ENCODE data around the gene PSMB8.
A peak's percentile ranks its signal among the peaks of the same experiment; 100 is the strongest.

The PSMB8 gene

DNA sequence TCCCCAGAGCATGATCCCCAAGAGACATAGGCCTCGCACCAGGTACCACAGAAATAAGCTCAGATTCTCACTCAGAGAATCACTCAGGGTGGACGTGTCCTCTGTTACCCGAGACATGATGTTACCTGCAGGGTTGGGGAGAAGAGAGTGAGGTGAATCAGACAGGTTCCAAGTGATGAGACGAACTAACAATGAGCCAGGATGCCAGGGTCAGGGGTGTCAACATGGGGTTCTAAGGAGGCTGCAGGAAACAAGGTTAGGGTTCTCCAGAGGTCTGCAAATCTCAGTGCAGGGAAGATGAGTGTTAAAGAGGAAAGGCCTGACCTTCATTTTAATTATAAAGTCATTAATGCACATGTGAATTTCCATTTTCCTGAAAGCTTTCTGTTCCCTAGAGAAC lies 7.2 kb upstream of the PSMB8 start:
- no peaks in the 10 kb centered on the region for H3K27me3 Mint-ChIP-seq
- H3K4me1 Mint-ChIP-seq (ENCODE audit: low read depth), result peaks cover 70% of the 10 kb centered on the region
- no peaks in the 10 kb centered on the region for H3K9me3 Mint-ChIP-seq (ENCODE audit: low read depth)
- peak overlapping the region; percentile 98 for H3K27ac Mint-ChIP-seq
- H3K36me3 Mint-ChIP-seq, result peaks cover 60% of the 10 kb centered on the region
- peak overlapping the region; percentile 96 for H3K4me3 Mint-ChIP-seq

DNA sequence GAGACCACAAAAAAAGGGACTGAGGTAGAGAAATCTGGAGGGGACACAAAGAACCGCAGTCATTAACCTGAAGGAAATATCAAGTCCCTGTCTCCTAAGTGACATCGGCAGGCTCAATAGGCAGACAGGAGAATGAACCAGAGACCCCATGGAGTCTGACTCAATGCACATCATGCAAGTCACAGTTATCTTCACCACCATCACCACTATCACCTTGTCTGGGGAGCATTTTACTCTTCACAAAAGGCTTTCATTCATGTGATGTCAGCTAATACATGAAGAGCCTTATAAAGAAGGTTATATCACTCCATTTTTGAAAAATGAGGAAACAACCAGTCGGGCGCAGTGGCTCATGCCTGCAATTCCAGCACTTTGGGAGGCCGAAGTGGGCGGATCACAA lies 5.3 kb upstream of the PSMB8 start:
- H3K4me3 Mint-ChIP-seq, result peak overlapping the region; percentile 99
- H3K27me3 Mint-ChIP-seq, result no peaks in the 10 kb centered on the region
- no peaks in the 10 kb centered on the region for H3K9me3 Mint-ChIP-seq (ENCODE audit: low read depth)
- peak overlapping the region; percentile 100 for H3K27ac Mint-ChIP-seq
- H3K36me3 Mint-ChIP-seq, result peaks cover 62% of the 10 kb centered on the region
- peaks cover 72% of the 10 kb centered on the region for H3K4me1 Mint-ChIP-seq (ENCODE audit: low read depth)

DNA sequence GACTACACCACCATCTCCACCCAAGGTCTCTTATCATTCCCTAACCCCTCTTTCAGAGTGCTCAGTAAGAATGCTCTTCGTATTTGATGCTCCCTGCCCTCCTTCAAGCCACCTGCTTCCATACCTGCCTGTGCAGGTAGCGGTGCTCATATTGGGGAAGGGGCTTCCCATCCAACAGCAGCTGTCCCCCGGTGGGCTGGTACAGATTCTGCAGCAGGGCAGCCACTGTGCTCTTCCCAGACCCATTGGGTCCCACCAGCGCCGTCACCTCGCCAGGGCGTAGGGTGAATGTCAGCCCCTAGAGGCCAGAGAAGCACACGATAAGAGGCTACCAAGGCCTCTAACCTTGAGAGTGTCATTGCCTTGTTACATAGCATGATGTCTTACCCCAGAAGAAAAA lies 3.9 kb upstream of the PSMB8 start:
- Mint-ChIP-seq H3K4me3 (peak overlapping the region; percentile 99), H3K9me3 (ENCODE audit: low read depth) (no peaks in the 10 kb centered on the region), H3K4me1 (ENCODE audit: low read depth) (peaks cover 75% of the 10 kb centered on the region), H3K27me3 (no peaks in the 10 kb centered on the region), H3K36me3 (peaks cover 70% of the 10 kb centered on the region), H3K27ac (peak overlapping the region; percentile 100)

DNA sequence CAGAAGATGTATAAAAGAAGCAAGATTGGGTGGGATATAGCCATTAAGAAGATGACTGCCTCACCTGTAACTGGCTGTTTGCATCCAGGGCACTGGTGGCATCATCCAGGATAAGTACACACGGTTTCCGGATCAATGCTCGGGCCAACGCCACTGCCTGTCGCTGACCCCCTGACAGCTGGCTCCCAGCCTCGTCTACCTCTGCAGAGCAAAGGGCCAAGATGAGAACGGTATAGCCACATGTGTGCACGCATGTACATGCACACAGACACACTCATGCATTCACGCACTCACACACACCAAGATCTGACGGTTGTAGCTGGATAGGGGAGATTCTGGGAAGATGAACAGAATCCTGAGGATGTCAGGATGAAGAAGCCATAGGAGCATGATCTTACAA lies 3.2 kb upstream of the PSMB8 start:
- H3K4me3 Mint-ChIP-seq, result peak overlapping the region; percentile 99
- peak overlapping the region; percentile 100 for H3K27ac Mint-ChIP-seq
- H3K36me3 Mint-ChIP-seq, result peaks cover 68% of the 10 kb centered on the region
- no peaks in the 10 kb centered on the region for H3K9me3 Mint-ChIP-seq (ENCODE audit: low read depth)
- no peaks in the 10 kb centered on the region for H3K27me3 Mint-ChIP-seq
- H3K4me1 Mint-ChIP-seq (ENCODE audit: low read depth), result peaks cover 80% of the 10 kb centered on the region

DNA sequence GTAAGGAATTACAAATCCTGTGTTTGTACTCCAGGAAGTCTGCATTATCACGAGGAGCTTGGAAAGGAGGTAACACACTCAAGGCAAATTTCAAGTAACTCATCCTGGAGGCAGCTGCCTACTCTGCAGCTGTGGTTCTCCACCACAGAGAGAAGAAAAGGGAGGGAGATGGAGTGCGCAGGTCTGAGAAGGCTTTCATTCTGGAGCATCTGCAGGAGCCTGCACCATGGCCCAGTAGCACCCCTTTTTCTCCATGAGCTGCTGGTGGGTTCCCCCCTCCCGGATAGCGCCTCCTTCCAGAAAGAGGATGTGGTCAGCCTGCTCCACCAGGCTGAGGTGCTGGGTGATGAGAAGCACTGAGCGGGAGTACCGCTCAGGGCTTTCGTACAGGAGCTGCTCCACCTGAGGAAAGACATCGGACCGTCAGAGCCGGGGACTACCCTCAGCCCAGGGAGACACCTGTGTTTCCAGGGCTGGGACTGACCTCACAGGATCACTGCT lies 1.6 kb upstream of the PSMB8 start:
- H3K4me1 Mint-ChIP-seq (ENCODE audit: low read depth), result peaks cover 81% of the 10 kb centered on the region
- H3K4me3 Mint-ChIP-seq, result peak overlapping the region; percentile 99
- no peaks in the 10 kb centered on the region for H3K27me3 Mint-ChIP-seq
- H3K9me3 Mint-ChIP-seq (ENCODE audit: low read depth), result no peaks in the 10 kb centered on the region
- peak overlapping the region; percentile 100 for H3K27ac Mint-ChIP-seq
- peaks cover 64% of the 10 kb centered on the region for H3K36me3 Mint-ChIP-seq

DNA sequence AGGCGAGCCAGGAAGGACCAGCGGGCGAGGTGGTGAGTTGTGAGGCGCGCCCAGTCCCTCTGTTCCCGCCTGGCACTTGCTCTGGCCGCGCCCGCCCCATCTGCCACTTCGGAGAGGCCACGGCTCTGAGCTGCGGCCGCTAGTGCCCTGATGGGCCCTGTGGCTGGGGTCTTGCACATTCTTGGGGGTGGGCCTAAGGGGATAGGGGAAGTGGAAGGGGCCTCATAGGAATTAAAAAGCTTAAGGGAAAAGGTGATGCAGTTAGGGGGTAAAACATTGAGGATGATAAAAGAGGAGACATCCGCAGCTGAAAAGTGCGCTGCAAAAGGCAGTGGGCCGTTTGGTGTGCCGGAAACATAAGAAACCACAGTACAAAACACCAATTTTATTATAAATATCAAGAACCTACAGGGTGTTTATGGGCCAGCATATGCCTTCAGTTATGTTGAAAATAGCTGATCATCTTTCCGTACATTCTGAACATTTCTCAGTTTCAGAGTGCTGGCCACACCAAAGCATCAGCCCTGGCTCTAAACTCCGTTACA lies 1.1 kb upstream of the PSMB8 start:
- peak overlapping the region; percentile 99 for H3K4me3 Mint-ChIP-seq
- peaks cover 81% of the 10 kb centered on the region for H3K4me1 Mint-ChIP-seq (ENCODE audit: low read depth)
- H3K9me3 Mint-ChIP-seq (ENCODE audit: low read depth), result no peaks in the 10 kb centered on the region
- peak overlapping the region; percentile 100 for H3K27ac Mint-ChIP-seq
- H3K36me3 Mint-ChIP-seq, result peaks cover 65% of the 10 kb centered on the region
- H3K27me3 Mint-ChIP-seq, result no peaks in the 10 kb centered on the region

DNA sequence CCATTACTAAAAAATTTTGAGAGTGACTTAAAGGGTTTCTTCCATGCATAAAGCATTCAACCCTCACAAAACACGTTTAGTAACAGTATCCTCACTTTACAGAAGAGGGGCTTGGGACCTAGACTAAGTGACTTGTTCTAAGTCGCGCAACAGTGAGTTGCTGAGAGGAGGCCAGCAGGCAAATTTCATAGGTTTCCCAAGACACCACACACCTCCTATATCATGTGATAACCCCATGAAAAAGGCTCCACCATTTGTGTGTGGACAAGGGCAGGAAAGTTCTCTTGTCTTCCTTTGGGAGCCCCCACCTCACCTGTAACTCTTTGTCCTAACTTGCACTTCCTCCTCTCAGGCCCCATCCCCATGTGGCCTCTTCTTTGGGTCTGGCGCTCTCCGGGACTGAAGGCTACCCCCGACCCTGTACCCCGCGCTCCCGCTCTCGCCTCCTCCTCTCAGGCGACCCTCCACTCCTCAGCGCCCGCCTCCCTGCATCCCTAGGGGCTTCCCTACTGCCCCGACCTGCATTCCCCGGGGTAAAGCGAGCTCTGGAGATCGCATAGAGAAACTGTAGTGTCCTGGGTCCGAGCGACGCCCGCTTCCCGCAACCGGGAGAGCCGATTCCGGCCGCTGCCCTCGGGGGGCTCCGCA lies 392 bp downstream of the PSMB8 start:
- peaks cover 55% of the 10 kb centered on the region for H3K36me3 Mint-ChIP-seq
- H3K4me1 Mint-ChIP-seq (ENCODE audit: low read depth), result peaks cover 78% of the 10 kb centered on the region
- peak overlapping the region; percentile 99 for H3K4me3 Mint-ChIP-seq
- H3K27ac Mint-ChIP-seq, result peak overlapping the region; percentile 100
- H3K9me3 Mint-ChIP-seq (ENCODE audit: low read depth), result no peaks in the 10 kb centered on the region
- H3K27me3 Mint-ChIP-seq, result no peaks in the 10 kb centered on the region

DNA sequence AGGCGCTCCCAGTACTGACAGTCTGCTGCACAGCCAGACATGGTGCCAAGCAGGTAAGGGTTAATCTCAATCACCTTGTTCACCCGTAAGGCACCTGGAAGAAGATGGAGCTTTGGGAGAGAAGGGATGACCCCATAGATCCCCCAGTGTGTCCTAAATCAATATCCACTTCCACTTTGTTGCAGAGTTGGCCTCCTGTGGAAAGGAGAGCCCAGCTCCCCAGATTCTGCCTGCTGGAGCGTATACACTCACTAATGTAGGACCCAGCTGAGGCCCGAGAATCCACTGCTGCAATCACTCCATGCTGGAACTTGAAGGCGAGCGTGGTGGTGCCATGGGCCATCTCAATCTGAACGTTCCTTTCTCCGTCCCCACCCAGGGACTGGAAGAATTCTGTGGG lies 1.2 kb downstream of the PSMB8 start:
- H3K27ac Mint-ChIP-seq, result peak overlapping the region; percentile 100
- H3K4me3 Mint-ChIP-seq, result peak overlapping the region; percentile 99
- H3K9me3 Mint-ChIP-seq (ENCODE audit: low read depth), result no peaks in the 10 kb centered on the region
- H3K36me3 Mint-ChIP-seq, result peaks cover 48% of the 10 kb centered on the region
- peaks cover 70% of the 10 kb centered on the region for H3K4me1 Mint-ChIP-seq (ENCODE audit: low read depth)
- H3K27me3 Mint-ChIP-seq, result no peaks in the 10 kb centered on the region

DNA sequence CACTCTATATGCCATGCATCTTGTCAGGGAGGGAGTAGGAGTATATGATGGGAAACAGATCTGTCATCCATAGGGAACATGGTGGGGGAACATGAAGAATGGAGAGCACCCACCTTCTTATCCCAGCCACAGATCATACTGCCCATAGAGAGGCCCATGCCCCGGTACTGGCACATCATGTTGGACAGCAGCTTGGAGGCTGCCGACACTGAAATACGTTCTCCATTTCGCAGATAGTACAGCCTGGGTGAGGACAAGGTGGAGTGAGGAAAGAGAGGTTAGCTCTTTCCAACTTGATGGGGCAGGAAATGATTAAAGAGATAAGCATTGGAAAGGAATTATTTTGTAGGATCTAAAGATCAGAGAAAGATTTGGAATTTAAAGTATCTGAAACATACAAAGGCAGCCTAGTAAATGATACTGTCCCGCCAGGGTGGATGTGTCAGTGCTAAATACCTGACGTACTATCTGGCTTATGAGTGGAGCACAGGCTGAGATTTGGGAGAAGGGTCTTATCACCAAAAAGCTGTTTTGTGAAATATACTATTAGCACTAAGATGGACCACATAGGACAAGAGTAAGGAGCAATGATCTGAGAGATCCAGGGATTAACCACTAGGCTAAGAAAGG lies 1.7 kb downstream of the PSMB8 start:
- Mint-ChIP-seq H3K27me3 (no peaks in the 10 kb centered on the region), H3K4me1 (ENCODE audit: low read depth) (peaks cover 68% of the 10 kb centered on the region), H3K36me3 (peaks cover 45% of the 10 kb centered on the region), H3K4me3 (peak overlapping the region; percentile 99), H3K9me3 (ENCODE audit: low read depth) (no peaks in the 10 kb centered on the region), H3K27ac (peak overlapping the region; percentile 100)

DNA sequence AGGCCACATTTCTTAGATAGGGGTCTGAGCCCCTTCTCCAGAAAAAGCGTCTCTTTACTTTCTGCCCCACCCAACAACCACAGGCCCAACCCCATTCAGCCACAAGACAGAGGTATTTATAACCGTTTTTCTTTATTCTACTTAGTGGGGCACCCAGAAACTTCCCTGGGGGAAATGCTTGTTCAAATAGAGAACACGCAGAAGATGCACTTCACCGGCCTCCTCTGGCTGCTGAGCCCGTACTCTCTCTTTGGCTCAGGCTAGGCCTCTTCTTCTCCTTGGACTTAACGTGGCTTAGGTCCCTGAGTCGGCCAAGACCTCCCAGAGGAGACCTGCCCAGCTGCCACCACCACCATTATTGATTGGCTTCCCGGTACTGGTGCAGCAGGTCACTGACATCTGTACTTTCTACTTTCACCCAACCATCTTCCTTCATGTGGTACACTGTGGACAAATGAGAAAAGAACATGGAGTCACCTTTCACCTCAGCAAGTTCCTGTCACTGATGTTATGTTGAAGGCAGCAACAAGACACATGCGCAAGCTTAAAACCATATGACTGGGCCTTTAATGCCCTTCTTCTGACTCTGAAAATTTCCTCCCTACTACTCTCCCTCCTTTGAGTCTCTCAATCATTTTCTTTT lies 3.1 kb downstream of the PSMB8 start:
- Mint-ChIP-seq H3K27me3 (no peaks in the 10 kb centered on the region), H3K36me3 (peaks cover 47% of the 10 kb centered on the region), H3K9me3 (ENCODE audit: low read depth) (no peaks in the 10 kb centered on the region), H3K4me1 (ENCODE audit: low read depth) (peaks cover 69% of the 10 kb centered on the region), H3K4me3 (peak overlapping the region; percentile 99), H3K27ac (peak overlapping the region; percentile 100)

DNA sequence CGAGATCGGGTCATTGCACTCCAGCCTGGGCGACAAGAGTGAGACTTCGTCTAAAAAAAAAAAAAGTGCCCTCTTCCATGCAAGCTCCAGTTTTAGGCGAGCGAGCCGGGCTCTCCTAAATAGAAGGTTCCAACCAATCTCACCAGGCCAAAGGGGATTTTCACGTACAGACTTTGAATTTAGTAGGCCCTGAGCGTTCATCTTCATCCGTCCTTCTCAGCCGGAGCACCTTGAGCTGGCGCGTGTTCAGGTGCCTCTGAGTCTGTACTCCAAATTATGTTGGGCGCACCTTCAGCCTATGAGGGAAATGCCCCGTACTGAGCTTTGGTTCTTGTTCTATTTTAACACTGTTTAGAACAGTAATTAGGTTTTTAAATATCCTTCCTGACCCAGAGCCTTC lies 4.5 kb downstream of the PSMB8 start:
- peaks cover 46% of the 10 kb centered on the region for H3K36me3 Mint-ChIP-seq
- H3K27me3 Mint-ChIP-seq, result no peaks in the 10 kb centered on the region
- H3K4me1 Mint-ChIP-seq (ENCODE audit: low read depth), result peaks cover 71% of the 10 kb centered on the region
- H3K27ac Mint-ChIP-seq, result peak overlapping the region; percentile 100
- peak overlapping the region; percentile 99 for H3K4me3 Mint-ChIP-seq
- H3K9me3 Mint-ChIP-seq (ENCODE audit: low read depth), result no peaks in the 10 kb centered on the region

DNA sequence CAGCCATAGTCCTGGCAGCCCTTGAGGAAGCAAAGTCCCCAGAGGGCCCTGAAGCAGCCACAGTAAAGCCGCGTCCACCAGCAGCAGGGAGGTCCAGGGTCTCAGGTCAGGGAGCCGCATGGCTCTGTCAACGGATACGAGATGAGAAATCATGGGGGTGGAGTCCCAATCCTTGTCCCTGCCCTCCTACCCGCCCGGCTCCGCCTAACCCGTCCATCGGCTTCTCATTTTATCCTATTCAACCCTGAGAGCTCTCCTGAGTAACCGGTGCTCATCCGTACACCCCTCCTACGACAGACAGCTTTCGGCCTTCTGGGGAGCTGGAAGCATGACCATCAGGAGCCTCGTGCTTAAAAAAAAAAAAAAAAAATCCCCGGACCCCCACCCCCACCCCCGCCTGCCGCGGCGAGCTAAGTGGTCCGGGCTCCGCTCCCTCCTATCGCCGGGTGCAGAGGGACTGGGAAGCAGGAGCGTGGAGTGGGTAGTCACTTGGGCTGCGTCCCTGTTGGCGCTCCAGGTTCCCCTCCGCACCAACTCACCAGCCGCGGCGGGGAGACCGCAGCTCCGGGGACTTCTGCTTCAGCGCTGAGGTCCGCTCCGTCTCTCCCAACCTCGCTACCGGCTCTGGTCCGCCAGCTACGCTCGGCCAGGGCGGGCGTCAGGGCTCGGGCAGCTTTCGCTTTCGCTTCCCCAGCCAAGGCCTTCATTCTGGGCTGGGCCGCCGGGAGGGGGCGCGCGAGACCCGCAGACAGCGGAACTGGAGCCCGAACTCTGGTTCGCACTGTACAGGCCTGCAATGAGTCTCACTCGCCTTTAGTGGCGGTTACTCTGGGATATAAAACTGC lies 5.5 kb downstream of the PSMB8 start, which contains the start of gene TAP2:
Gene TAP2, minus strand, starts transcription at position 626 of the 845 bp plus-strand sequence. Its CDS starts 506 bp downstream, at position 120.
- Mint-ChIP-seq H3K9me3 (ENCODE audit: low read depth) (no peaks in the 10 kb centered on the region), H3K4me3 (peak within 1 kb of the TSS; percentile 99), H3K27ac (peak within 1 kb of the TSS; percentile 100), H3K27me3 (no peaks in the 10 kb centered on the region), H3K36me3 (peaks cover 50% of the 10 kb centered on the region), H3K4me1 (ENCODE audit: low read depth) (peaks cover 81% of the 10 kb centered on the region)

DNA sequence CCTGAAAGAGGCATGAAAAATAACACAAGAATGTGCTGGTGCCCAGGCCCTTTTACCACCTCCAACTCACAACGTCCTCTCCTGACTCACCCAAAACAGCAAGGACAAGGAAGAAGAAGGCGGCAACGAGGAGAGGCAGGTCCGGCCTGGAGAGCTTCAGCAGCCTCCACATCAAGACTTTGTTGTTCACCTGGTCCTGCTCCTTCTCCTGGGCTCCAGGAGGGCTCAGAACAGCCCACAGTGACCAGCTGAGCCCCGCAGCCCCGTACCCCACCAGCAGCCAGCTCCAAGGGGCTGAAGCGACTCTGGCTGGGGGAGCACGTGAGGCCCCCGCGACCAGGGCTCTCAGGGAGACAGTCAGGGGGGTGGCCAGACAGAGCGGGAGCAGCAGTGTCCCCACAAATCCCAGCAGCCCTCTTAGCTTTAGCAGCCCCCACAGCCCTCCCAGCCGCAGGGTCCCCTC lies 6.2 kb downstream of the PSMB8 start:
- H3K9me3 Mint-ChIP-seq (ENCODE audit: low read depth), result no peaks in the 10 kb centered on the region
- peak overlapping the region; percentile 92 for H3K4me3 Mint-ChIP-seq
- H3K27me3 Mint-ChIP-seq, result no peaks in the 10 kb centered on the region
- peaks cover 84% of the 10 kb centered on the region for H3K4me1 Mint-ChIP-seq (ENCODE audit: low read depth)
- H3K36me3 Mint-ChIP-seq, result peaks cover 46% of the 10 kb centered on the region
- H3K27ac Mint-ChIP-seq, result peak overlapping the region; percentile 100

DNA sequence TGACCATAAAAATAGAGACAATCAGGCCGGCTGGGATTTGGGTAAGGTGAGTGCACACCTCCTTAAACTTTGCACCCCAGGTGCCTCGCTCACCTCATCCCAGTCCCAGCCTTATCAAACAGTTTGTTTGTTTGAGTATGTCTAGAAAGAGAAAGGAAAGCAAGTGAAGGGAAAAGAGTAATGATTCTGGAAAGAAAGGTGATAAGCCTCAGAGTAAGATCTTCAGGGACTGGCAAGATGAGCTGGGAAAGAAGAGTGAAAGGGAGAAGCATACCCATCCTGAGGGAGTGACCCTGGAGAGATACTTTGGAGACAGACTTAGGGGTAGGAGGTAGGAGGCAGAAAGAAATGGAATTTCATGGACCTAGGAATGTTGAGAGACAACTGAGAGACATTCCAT lies 7.0 kb downstream of the PSMB8 start:
- Mint-ChIP-seq H3K4me3 (peak overlapping the region; percentile 92), H3K27me3 (no peaks in the 10 kb centered on the region), H3K4me1 (ENCODE audit: low read depth) (peaks cover 86% of the 10 kb centered on the region), H3K9me3 (ENCODE audit: low read depth) (no peaks in the 10 kb centered on the region), H3K27ac (peak overlapping the region; percentile 100), H3K36me3 (peaks cover 40% of the 10 kb centered on the region)
